Osteocyte (in vitro differentiated cells): ENCODE data around the gene KLHL17. TPM values are rescaled to one million over a fixed set of nuclear protein-coding genes. Genes with fewer than 3 reads are reported as not detected.

ENCODE experiments used
- DNase-seq: peaks from one replicate; pipeline ENCODE4 v3.0.0; 2021; ENCODE audit warnings: mixed read lengths; ENCODE audit not compliant: unreplicated experiment; ENCODE audit errors: extremely low spot score
- H3K27ac Mint-ChIP-seq: one replicate; pipeline ENCODE4 v1.8.0; 2021; ENCODE audit warnings: mild to moderate bottlenecking, mixed read lengths; ENCODE audit not compliant: unreplicated experiment
- H3K27me3 Mint-ChIP-seq: one replicate; pipeline ENCODE4 v1.8.0; 2021; ENCODE audit warnings: mixed read lengths; ENCODE audit not compliant: unreplicated experiment
- H3K36me3 Mint-ChIP-seq: one replicate; pipeline ENCODE4 v1.8.0; 2021; ENCODE audit warnings: mixed read lengths; ENCODE audit not compliant: unreplicated experiment
- H3K4me1 Mint-ChIP-seq: one replicate; pipeline ENCODE4 v1.8.0; 2021; ENCODE audit warnings: mixed read lengths; ENCODE audit not compliant: unreplicated experiment
- H3K4me3 Mint-ChIP-seq: one replicate; pipeline ENCODE4 v1.8.0; 2021; ENCODE audit warnings: mild to moderate bottlenecking, moderate library complexity, mixed read lengths; ENCODE audit not compliant: unreplicated experiment
- H3K9me3 Mint-ChIP-seq: one replicate; pipeline ENCODE4 v1.8.0; 2021; ENCODE audit warnings: mixed read lengths; ENCODE audit not compliant: unreplicated experiment
- total RNA-seq: library from RNA; stranded (reverse); gene quantifications from 2 replicates; pipeline ENCODE4 v1.2.1, GENCODE V29; 2021
- TF ChIP-seq, protein P1 (sequence below): fragments of 200-600 bp; sonication (generic); IDR thresholded peaks from 2 replicates; pipeline ENCODE4 v1.5.0; 2021; ENCODE audit warnings: antibody characterized with exemption, mild to moderate bottlenecking, moderate library complexity

The KLHL17 gene
- total RNA-seq, 1 donor from 2014 or later: 31.7 TPM

DNA sequence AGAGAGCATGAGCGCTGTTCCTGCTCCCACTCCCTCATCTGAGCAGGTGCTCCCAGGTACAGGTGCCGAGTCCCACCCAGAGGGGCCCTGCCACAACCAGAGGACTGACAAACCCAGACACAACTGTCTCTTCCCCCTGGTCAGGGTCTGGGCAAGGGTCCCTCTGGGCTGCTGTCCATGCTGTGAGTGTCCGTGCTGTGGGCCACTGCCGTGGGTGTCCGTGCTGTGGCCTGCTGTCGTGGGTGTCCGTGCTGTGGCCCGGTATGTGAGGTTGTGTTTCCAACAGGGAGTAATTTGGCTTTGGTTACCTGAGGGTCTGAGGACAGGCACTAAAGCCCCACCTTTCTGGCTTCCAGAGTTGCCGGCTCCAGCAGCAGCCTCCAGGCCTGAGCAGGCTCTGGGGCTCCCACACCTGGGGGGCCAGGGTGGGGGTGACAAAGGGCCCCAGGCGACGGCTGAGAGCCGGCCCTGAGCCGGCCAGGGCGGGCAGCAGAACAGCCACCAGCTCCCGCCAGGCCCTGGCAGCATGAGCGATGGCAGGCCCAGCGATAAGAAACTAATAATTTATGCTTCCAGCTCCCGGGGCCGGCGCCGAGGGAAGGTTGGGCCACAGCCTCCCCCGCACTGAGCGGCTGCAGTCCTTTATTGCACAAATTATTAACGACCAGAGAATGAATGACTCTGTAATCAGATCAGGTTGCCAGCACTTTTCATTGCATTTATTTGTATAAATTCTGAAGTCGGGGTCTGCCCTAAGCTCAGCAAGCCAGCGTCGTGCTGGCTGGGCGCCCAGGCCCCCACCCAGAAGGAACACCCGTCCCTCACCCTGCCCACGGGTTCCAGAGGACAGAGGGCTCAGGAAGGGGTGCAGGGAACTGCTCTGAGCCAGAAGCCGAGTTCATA lies 44.0 kb upstream of the KLHL17 start:
- TF ChIP-seq, protein P1, sequence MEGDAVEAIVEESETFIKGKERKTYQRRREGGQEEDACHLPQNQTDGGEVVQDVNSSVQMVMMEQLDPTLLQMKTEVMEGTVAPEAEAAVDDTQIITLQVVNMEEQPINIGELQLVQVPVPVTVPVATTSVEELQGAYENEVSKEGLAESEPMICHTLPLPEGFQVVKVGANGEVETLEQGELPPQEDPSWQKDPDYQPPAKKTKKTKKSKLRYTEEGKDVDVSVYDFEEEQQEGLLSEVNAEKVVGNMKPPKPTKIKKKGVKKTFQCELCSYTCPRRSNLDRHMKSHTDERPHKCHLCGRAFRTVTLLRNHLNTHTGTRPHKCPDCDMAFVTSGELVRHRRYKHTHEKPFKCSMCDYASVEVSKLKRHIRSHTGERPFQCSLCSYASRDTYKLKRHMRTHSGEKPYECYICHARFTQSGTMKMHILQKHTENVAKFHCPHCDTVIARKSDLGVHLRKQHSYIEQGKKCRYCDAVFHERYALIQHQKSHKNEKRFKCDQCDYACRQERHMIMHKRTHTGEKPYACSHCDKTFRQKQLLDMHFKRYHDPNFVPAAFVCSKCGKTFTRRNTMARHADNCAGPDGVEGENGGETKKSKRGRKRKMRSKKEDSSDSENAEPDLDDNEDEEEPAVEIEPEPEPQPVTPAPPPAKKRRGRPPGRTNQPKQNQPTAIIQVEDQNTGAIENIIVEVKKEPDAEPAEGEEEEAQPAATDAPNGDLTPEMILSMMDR: no peak
- no peaks in the 10 kb centered on the region for H3K36me3 Mint-ChIP-seq
- H3K27me3 Mint-ChIP-seq: peaks cover 30% of the 10 kb centered on the region
- no peak overlapping the region for H3K4me3 Mint-ChIP-seq
- DNase-seq: no peak
- no peaks in the 10 kb centered on the region for H3K9me3 Mint-ChIP-seq
- H3K4me1 Mint-ChIP-seq: peaks cover 11% of the 10 kb centered on the region
- no peak overlapping the region for H3K27ac Mint-ChIP-seq

DNA sequence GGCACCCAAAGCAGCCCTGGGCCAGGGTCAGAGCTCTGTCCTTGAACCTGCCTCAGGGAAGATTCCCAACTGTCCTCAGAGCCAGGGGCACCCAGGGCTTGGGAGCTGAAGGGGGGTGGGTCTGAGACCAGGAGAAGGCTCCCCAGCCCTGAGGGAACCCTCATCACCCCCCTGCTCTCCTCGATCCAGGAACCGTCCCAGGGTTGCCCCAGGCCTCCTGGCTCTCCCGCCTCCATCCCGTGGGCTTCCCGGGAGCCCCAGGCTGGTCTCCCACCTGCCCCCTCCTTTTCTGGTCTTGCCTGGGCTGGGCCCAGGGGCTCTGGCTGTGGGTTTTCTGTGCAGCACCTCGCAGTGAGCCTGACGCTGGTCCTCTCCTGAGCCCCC lies 43.3 kb upstream of the KLHL17 start:
- H3K4me1 Mint-ChIP-seq: peaks cover 14% of the 10 kb centered on the region
- no peaks in the 10 kb centered on the region for H3K9me3 Mint-ChIP-seq
- no peaks in the 10 kb centered on the region for H3K36me3 Mint-ChIP-seq
- H3K27ac Mint-ChIP-seq: no peak overlapping the region
- TF ChIP-seq, protein P1: no peak
- no peak for DNase-seq
- H3K27me3 Mint-ChIP-seq: peaks cover 30% of the 10 kb centered on the region
- H3K4me3 Mint-ChIP-seq: no peak overlapping the region

DNA sequence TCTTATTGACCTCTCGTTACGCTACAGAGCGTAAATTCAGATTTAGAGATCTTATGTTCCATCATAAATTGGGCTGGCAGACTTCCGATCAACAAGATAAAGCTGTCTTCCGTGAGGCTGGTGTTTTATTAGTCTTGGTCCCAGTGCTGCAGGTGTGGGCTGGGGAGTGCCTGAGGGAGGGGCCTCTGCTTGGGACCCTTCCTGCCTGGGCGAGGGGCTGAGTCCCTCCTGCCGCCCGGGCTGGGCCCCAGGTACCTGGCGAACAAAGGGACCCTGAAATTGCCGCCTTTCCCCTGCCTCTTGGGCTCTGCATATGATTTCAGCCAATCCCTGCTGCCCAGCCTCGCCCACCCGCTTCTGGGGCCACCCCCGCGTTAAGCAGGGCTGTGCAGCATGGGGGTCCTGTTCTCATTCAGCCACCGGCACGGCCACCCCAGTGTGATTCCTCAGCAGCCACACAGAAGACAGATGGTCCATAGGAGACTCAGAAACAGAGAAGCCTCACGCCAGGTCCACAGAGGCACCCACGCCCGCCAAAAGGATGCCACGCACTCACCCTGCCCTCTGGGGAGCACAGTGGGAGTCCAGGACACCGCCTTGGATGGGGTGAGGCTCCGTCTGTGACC lies 42.8 kb upstream of the KLHL17 start:
- Mint-ChIP-seq H3K9me3 (no peaks in the 10 kb centered on the region), H3K27ac (no peak overlapping the region), H3K27me3 (peaks cover 27% of the 10 kb centered on the region), H3K4me1 (peaks cover 17% of the 10 kb centered on the region), H3K4me3 (no peak overlapping the region), H3K36me3 (no peaks in the 10 kb centered on the region)
- TF ChIP-seq, protein P1: no peak
- DNase-seq: no peak

DNA sequence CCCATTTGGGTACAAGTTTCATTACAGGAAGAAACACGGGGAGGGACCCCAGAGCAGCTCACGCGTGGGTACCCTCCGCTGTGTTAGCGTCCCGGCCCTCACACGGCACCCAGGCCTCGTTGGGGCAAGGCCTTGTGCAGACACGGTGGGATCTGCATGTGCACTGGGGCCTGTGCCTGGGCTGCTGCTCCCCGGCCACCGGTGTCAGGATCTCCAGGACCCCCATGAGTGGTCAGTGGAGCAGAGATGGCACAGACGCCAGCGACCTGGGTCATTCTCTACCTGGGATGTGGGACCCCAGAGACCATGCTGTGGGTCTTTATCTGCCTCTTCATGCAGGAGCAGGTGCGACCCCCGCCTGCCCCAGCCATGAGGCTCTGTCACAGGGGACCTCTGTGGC lies 42.0 kb upstream of the KLHL17 start:
- Mint-ChIP-seq H3K4me3 (no peak overlapping the region), H3K27ac (no peak overlapping the region), H3K27me3 (peaks cover 23% of the 10 kb centered on the region)

DNA sequence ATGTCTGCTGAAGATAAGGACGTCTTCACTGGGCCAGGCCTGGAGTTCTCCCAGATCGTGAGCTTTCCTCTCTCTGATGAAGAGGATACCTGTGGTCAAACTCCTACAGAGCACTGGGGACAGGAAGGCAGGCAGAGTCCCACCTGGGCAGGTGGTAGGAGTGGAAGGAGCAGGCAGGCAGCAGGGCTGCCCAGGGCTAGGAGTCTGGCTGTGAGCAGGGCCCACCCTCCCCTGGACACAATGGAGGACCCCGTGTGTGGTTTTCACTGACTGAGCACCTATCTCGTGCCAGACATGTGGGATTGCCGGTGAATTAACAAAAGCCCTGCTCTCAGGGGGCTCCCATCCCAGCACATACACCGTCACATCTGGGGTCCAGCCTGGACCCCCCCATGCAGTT lies 41.5 kb upstream of the KLHL17 start:
- peaks cover 23% of the 10 kb centered on the region for H3K27me3 Mint-ChIP-seq
- peaks cover 23% of the 10 kb centered on the region for H3K4me1 Mint-ChIP-seq
- no peaks in the 10 kb centered on the region for H3K36me3 Mint-ChIP-seq
- TF ChIP-seq, protein P1: no peak
- H3K27ac Mint-ChIP-seq: no peak overlapping the region
- H3K9me3 Mint-ChIP-seq: no peaks in the 10 kb centered on the region
- no peak for DNase-seq
- H3K4me3 Mint-ChIP-seq: no peak overlapping the region

More for the DNA sequence above, 42.0 kb upstream of the KLHL17 start:
- no peak for DNase-seq
- no peaks in the 10 kb centered on the region for H3K9me3 Mint-ChIP-seq
- TF ChIP-seq, protein P1: no peak
- H3K36me3 Mint-ChIP-seq: no peaks in the 10 kb centered on the region
- H3K4me1 Mint-ChIP-seq: peaks cover 21% of the 10 kb centered on the region
